GM19328 (cell line): ENCODE data around the gene MAMDC2.

Experiments
- ATAC-seq: cut with Tn5 transposase; IDR thresholded peaks from one replicate; pipeline ENCODE4 v1.9.1; 2021; ENCODE audit warnings: mild to moderate bottlenecking, moderate library complexity; ENCODE audit not compliant: unreplicated experiment

MAMDC2 gene, protein sequence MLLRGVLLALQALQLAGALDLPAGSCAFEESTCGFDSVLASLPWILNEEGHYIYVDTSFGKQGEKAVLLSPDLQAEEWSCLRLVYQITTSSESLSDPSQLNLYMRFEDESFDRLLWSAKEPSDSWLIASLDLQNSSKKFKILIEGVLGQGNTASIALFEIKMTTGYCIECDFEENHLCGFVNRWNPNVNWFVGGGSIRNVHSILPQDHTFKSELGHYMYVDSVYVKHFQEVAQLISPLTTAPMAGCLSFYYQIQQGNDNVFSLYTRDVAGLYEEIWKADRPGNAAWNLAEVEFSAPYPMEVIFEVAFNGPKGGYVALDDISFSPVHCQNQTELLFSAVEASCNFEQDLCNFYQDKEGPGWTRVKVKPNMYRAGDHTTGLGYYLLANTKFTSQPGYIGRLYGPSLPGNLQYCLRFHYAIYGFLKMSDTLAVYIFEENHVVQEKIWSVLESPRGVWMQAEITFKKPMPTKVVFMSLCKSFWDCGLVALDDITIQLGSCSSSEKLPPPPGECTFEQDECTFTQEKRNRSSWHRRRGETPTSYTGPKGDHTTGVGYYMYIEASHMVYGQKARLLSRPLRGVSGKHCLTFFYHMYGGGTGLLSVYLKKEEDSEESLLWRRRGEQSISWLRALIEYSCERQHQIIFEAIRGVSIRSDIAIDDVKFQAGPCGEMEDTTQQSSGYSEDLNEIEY

GRCh38 chr9:70043689-70044489 is at the start of gene MAMDC2:
MAMDC2 (plus strand) TSS chr9:70043848; CDS start chr9:70044198, 350 bp downstream.
- ATAC-seq: no peak

DNA sequence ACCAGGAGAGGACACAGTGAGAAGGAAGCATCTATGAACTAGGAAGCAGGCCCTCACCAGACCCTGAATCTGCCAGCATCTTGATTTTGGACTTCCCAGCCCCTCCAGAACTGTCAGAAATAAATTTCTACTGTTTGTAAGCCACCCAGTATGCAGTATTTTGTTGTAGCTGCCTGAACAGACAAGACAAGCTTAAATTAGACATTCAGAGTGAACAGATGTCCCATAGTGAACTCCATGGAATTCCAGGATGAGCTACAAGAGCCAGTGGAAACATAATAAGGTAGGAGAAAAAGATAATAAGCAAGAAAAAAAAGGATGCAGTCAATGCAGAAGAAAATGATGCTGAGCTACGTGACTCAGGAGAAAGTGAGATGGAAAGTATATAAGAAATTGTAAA is 47.8 kb upstream of the MAMDC2 start:
- no peak for ATAC-seq

DNA sequence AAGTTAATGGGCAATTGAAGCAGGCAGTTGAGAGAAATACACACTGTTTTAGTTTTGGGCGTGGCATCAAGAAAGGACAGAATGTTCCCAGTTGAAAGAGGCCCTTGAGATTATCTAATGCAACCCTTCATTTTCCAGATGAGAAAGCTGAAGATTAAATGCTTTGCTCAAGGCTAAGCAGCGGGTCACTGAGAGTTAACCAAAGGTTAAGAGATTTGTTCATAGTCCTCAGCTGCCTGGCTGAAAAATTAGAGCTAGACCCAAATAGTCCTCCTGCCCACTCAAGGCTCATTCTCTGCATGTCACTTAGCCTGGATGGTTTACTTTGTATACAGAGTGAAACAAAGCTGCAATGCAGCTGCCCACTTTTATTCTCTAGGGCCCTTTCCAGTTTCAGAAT is 46.7 kb upstream of the MAMDC2 start:
- no peak for ATAC-seq

- no peak for ATAC-seq
Observed at GRCh38 chr9:69997524-69997923, 46.1 kb upstream of the MAMDC2 start.

DNA sequence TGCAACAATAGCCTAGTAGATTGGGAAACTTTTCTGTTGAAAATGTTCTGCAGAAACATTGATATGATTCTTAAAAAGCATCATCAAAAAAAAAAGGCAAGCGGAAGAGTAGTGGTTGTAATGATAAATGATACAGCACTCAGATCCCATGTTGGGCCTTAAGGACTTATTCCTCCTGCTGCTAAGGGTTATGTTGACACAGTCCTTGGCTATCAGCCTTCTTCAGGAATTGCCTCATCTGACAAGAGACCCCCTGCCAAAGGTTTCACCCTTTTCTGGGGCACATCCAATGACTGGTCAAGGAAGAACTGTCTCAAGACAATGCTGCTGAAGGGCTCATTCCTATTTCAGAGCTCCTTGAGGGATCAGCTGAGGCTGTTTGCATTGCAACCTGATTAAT is 44.3 kb upstream of the MAMDC2 start:
- no peak for ATAC-seq

GRCh38 chr9:70000469-70000868 is 43.2 kb upstream of the MAMDC2 start:
- no peak for ATAC-seq

DNA sequence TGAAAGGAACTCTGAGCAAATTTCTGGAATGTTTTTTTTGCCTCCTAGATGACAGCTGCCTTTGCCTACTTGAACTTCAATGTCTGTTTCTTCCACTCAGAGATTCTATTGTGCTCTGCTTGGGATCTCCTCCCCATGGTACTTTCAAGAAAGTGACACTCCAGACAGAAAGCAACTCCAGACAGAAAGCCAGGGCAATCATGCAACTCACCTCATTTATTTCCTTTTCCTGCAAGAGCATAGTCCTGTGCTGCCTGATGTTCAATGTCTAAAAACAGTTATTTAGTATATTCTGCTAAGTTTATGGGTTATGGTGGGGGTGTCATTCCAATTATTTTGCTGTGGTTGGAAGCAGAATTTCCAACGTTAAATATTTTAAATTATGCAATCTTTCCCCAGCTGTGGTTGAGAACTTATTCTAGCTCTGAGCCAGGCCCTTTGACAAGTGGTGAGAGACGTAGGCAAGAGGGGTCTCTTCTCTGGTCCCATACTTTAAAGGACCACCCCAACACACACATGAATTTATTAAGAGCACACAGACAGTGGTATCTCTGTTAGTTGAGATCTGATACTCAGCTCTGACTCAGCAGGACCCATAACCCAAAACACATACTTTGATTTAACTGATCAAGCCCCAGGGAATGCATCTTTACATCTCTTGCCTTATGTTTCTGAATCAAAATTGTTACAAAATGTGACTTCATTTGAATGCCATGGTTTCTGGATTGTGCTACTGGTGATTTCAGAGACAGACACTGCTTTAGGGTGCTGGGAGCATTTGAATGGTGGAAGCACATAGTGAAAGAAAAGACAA is 39.5 kb upstream of the MAMDC2 start:
- no peak for ATAC-seq

- ATAC-seq: no peak
Observed at GRCh38 chr9:70006306-70006705, 37.3 kb upstream of the MAMDC2 start.

DNA sequence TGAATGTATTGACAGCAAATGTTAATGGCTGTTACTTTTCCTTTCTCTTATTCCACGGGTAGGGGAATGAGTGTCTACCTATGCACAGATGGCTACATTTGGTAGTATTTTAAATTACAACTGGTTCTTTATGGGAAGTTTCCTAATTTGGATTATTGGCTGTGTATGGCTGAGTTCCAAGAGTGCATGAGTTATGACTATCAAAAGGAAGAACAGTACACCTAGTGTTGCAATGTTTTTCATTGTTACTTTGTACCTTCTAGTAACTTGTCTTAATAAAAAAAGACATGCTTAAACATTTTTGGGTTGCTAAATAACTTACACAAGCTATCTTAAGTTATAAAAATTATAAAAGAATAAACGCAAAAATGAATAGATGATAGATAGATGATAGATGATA is 35.8 kb upstream of the MAMDC2 start:
- no peak for ATAC-seq

- ATAC-seq: no peak
Observed at GRCh38 chr9:70010015-70010414, 33.6 kb upstream of the MAMDC2 start.

DNA sequence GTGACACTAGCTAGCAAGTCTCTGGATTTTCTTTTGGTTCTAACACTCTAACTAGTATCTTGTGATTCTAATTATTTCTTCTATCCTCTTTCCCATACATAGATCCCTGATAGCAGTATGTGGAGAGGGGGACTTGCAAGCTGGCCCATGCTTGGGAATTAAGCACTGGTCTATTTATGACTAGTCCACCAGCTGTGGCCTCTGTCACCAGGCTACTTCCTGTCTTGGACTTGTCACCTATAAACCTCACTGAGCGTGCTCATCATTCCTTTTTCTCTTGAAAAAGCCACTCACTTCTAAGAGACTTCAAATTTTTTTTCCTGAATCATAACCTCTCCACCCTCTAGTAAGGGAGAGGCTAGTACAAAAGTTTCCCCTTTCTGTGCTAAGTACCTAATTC is 32.3 kb upstream of the MAMDC2 start:
- ATAC-seq: no peak

- no peak for ATAC-seq
Observed at GRCh38 chr9:70012569-70012968, 31.1 kb upstream of the MAMDC2 start.

- ATAC-seq: no peak
Observed at GRCh38 chr9:70013598-70014196, 30.0 kb upstream of the MAMDC2 start.

GRCh38 chr9:70015099-70015498 is 28.5 kb upstream of the MAMDC2 start:
- ATAC-seq: no peak

DNA sequence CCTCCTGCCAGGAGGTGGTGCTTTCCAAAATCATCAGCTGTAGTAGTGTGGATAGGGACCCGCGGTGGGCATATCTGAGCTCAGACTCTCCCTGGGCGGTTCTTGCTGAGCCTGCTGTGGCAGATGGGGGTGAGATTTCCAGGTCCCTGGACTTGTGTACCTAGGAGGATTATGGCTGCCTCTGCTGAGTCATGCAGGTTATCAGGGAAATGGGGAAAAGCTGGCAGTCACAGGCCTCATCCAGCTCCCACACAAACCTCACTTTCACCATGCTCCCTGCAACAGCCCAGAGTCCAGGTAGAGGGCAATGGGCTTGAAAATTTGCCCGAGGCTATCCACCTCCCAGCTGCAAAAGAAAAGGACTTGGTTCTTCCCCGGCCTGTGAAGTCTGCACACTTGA is 23.4 kb upstream of the MAMDC2 start:
- no peak for ATAC-seq

GRCh38 chr9:70020991-70021571 is 22.6 kb upstream of the MAMDC2 start:
- ATAC-seq: no peak

DNA sequence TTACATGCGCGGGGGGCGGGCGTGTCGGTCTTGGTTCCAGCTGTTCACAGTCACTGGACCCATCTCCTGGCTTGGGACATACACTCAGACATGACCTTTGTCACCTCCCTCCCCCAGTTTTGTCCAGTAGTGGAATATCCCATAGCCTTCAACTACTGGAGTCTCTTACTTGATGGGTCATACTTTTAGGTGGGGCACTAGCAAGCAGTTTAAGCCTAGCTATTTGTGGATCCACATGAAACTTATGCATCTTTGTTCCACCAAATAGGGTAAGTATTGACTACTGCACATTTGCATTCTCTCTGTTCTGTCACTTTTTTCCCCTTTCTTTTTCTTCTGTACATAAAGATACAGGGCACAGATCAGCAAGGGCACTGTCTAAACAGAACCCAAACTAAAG is 15.4 kb upstream of the MAMDC2 start:
- ATAC-seq: no peak

- ATAC-seq: no peak
Observed at GRCh38 chr9:70030156-70030555, 13.5 kb upstream of the MAMDC2 start.

DNA sequence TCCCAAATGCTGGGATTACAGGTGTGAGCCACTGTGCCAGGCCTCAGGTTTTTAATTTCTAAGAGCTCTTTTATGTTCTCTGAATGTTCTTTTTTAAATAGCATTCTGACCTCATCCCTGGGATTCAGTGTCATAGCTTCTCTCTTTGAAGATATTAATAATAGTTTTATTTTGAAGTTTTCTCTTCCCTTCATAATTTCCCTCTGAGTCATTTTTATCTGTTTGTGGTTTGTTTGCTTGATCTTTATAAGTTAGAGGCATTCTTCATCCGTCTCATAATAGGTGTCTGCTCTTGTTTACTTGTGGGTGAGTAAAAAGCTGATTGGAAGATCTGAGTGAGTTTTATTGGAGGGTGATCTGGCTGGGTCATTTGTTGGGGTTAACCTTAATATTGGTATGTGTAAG is 12.5 kb upstream of the MAMDC2 start:
- no peak for ATAC-seq

DNA sequence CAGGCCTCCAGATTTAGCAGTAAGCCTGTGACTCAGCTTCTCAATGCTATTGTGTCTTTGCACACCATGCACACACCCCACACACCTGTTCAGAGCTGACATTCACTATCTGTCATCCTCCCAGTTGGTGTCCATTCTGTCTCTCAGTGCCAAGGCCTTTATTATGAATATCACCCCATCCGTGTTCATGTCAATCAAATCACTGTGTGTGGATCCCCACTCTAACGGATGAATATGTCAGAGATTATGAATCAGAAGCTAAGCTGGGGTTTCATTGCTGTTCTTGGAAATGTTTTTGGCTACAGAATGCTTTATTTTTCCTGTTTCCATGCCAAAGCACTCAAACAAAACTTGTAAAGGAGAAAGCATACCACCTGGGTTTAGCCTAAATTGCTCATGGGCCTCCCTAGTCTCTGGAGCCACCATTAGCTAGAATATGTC is 9.4 kb upstream of the MAMDC2 start:
- no peak for ATAC-seq
